ENCODE data around the gene GTSE1. TPM values are rescaled to one million over a fixed set of nuclear protein-coding genes. Genes with fewer than 3 reads are reported as not detected.
A peak's percentile ranks its signal among the peaks of the same experiment; 100 is the strongest.

Gene GTSE1
- total and polyA plus RNA-seq, 4 donors: 0.55 to 1.5 (median 0.91) TPM

DNA sequence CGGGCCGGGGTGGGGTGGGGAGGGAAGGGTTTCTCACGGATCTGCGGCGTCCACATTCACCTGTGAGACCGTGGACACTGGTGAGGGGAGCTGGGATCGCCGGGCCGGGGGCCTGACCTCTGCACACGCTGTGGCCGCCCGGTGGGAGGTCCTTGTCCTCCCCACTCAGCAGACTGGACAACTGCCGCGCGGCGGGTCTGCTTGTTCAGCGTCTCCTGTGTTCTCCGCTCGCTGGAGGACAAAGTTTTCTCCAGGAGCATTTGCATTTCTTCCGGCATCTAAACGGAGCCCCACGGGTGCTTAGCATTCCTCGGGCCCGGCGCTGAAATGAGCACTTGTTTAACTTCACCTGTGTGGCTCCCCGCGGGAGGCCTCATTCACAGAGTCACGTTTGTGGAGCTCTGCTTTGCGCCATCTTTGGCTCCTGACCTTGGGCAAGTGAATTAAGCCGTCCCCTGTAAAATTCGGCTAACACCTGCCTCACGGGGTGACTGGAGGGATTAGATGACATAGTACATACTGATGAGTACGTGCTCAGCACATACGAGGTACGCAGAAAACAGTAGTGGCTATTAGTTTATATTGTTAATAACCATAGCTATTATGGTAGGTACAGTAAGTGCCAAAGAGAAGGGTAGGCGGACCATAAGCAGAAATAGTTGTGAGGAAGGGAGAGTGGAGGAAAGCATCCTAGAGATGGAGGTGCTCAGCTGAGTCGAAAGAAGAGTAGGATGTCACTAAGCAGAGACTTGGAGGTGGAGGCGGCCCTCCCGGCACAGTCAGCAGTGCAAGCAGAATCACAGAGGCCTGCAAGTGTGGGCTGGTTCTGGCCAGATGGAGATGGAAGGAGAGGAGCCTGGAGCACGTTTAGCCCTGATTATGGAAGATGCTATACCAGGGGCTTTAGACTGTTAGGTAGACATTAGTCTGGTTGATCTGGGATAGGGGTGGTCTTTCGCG lies 39.7 kb downstream of the GTSE1 start:
- H3K9me3 ChIP-seq (ENCODE audit: control insufficient read depth, low read length): no peaks in the 10 kb centered on the region
- peak; percentile 57 to 78 for DNase-seq
- H3K4me3 ChIP-seq (ENCODE audit: low read length in 2 of 2): peak overlapping the region; percentile 50 to 80
- H3K4me1 ChIP-seq (ENCODE audit: control insufficient read depth in 1 of 2, insufficient read depth in 2 of 2, low read length in 2 of 2): peaks cover 0 to 3% of the 10 kb centered on the region in 2 donors
- no peaks in the 10 kb centered on the region for H3K27me3 ChIP-seq (ENCODE audit: control insufficient read depth in 1 of 2, insufficient read depth in 2 of 2, low read length in 1 of 2)
- 9 to 10% methylated on average over 42 of the region's 42 CpGs for WGBS, 2 donors
- H3K36me3 ChIP-seq (ENCODE audit: control insufficient read depth in 1 of 2, insufficient read depth in 2 of 2, low read length in 1 of 2): peaks cover 0 to 4% of the 10 kb centered on the region in 2 donors
- no peak overlapping the region for H3K27ac ChIP-seq (ENCODE audit: low read depth in 1 of 2, low read length in 2 of 2)
- no peak for ATAC-seq (ENCODE audit: low FRiP score)
- intact Hi-C loops (cut with DNase I): no loop called here

GRCh38 chr22:46337870-46338269 lies 41.2 kb downstream of the GTSE1 start:
- intact Hi-C loops (cut with DNase I): no loop called here
- DNase-seq: peak; percentile 11 to 61

DNA sequence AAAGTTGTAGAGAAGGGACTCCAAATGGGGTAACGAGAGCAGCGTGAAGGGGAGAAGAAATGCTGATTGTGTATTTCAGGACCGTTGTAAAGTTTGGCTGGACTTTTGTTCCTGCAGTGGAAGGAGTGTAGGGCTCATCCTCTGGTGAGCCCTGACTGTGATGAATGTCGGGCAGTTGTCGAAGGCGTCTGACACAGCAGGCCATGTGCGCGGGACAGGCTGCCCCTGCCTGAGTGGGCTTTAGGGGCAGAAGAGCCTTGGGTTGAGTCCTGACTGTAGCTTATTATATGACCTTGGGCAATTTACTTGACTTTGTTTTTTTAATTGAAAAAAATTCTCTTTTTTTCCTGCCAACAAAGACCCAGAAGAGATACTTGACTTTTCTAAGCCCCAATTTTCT lies 42.0 kb downstream of the GTSE1 start:
- H3K27me3 ChIP-seq (ENCODE audit: control insufficient read depth in 1 of 2, insufficient read depth in 2 of 2, low read length in 1 of 2): no peaks in the 10 kb centered on the region
- no peaks in the 10 kb centered on the region for H3K9me3 ChIP-seq (ENCODE audit: control insufficient read depth, low read length)
- peaks cover 0 to 3% of the 10 kb centered on the region in 2 donors for H3K4me1 ChIP-seq (ENCODE audit: control insufficient read depth in 1 of 2, insufficient read depth in 2 of 2, low read length in 2 of 2)
- H3K27ac ChIP-seq (ENCODE audit: low read depth in 1 of 2, low read length in 2 of 2): no peak overlapping the region
- DNase-seq (peak; percentile 24 to 59), ATAC-seq (ENCODE audit: low FRiP score) (no peak)
- intact Hi-C loops (cut with DNase I): no loop called here
- WGBS, 2 donors: 87 to 90% methylated on average over 8 of the region's 8 CpGs
- peaks cover 0 to 4% of the 10 kb centered on the region in 2 donors for H3K36me3 ChIP-seq (ENCODE audit: control insufficient read depth in 1 of 2, insufficient read depth in 2 of 2, low read length in 1 of 2)
- H3K4me3 ChIP-seq (ENCODE audit: low read length in 2 of 2): no peak overlapping the region

More at GRCh38 chr22:46337870-46338269, 41.2 kb downstream of the GTSE1 start:
- H3K9me3 ChIP-seq (ENCODE audit: control insufficient read depth, low read length): no peaks in the 10 kb centered on the region
- no peak overlapping the region for H3K4me3 ChIP-seq (ENCODE audit: low read length in 2 of 2)
- 81 to 83% methylated on average over 9 of the region's 9 CpGs for WGBS, 2 donors
- H3K27ac ChIP-seq (ENCODE audit: low read depth in 1 of 2, low read length in 2 of 2): no peak overlapping the region
- H3K27me3 ChIP-seq (ENCODE audit: control insufficient read depth in 1 of 2, insufficient read depth in 2 of 2, low read length in 1 of 2): no peaks in the 10 kb centered on the region
- peaks cover 0 to 3% of the 10 kb centered on the region in 2 donors for H3K4me1 ChIP-seq (ENCODE audit: control insufficient read depth in 1 of 2, insufficient read depth in 2 of 2, low read length in 2 of 2)
- ATAC-seq (ENCODE audit: low FRiP score): no peak
- H3K36me3 ChIP-seq (ENCODE audit: control insufficient read depth in 1 of 2, insufficient read depth in 2 of 2, low read length in 1 of 2): peaks cover 0 to 4% of the 10 kb centered on the region in 2 donors

GRCh38 chr22:46339956-46340355 lies 43.3 kb downstream of the GTSE1 start:
- H3K4me3 ChIP-seq (ENCODE audit: low read length in 2 of 2): no peak overlapping the region
- 87 to 93% methylated on average over 5 of the region's 5 CpGs for whole genome bisulfite sequencing, 2 donors
- DNase-seq: peak; percentile 16 to 44
- no peak for ATAC-seq (ENCODE audit: low FRiP score)
- H3K27me3 ChIP-seq (ENCODE audit: control insufficient read depth in 1 of 2, insufficient read depth in 2 of 2, low read length in 1 of 2): no peaks in the 10 kb centered on the region
- intact Hi-C loops (cut with DNase I): no loop called here
- no peak overlapping the region for H3K27ac ChIP-seq (ENCODE audit: low read depth in 1 of 2, low read length in 2 of 2)
- H3K36me3 ChIP-seq (ENCODE audit: control insufficient read depth in 1 of 2, insufficient read depth in 2 of 2, low read length in 1 of 2): peaks cover 4 to 6% of the 10 kb centered on the region in 2 donors
- H3K9me3 ChIP-seq (ENCODE audit: control insufficient read depth, low read length): no peaks in the 10 kb centered on the region
- peaks cover 0 to 3% of the 10 kb centered on the region in 2 donors for H3K4me1 ChIP-seq (ENCODE audit: control insufficient read depth in 1 of 2, insufficient read depth in 2 of 2, low read length in 2 of 2)

DNA sequence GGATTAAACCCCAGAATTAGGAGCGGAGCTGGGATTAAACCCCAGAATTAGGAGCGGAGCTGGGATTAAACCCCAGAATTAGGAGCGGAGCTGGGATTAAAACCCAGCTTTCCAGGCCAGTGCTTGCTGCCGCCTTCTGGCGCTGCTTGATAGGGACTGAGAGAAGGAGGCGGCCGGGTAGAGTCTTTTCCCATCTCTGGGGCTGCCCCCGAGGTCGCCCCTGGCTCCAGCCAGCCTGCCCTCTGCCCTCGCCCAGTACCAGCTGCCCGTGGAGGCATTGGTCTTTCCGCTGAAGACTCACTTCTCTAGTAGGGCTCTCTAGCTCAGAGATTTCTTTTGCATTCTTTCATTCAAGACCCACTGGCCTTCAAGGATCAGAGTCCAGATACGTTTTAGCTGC lies 44.0 kb downstream of the GTSE1 start:
- peaks cover 4 to 6% of the 10 kb centered on the region in 2 donors for H3K36me3 ChIP-seq (ENCODE audit: control insufficient read depth in 1 of 2, insufficient read depth in 2 of 2, low read length in 1 of 2)
- H3K4me3 ChIP-seq (ENCODE audit: low read length in 2 of 2): no peak overlapping the region
- no peaks in the 10 kb centered on the region for H3K9me3 ChIP-seq (ENCODE audit: control insufficient read depth, low read length)
- WGBS, 2 donors: 90% methylated on average over 12 to 13 of the region's 13 CpGs
- intact Hi-C loops (cut with DNase I): no loop called here
- no peak for ATAC-seq (ENCODE audit: low FRiP score)
- peaks cover 0 to 3% of the 10 kb centered on the region in 2 donors for H3K4me1 ChIP-seq (ENCODE audit: control insufficient read depth in 1 of 2, insufficient read depth in 2 of 2, low read length in 2 of 2)
- peak; percentile 32 to 39 for DNase-seq
- no peak overlapping the region for H3K27ac ChIP-seq (ENCODE audit: low read depth in 1 of 2, low read length in 2 of 2)
- H3K27me3 ChIP-seq (ENCODE audit: control insufficient read depth in 1 of 2, insufficient read depth in 2 of 2, low read length in 1 of 2): no peaks in the 10 kb centered on the region

DNA sequence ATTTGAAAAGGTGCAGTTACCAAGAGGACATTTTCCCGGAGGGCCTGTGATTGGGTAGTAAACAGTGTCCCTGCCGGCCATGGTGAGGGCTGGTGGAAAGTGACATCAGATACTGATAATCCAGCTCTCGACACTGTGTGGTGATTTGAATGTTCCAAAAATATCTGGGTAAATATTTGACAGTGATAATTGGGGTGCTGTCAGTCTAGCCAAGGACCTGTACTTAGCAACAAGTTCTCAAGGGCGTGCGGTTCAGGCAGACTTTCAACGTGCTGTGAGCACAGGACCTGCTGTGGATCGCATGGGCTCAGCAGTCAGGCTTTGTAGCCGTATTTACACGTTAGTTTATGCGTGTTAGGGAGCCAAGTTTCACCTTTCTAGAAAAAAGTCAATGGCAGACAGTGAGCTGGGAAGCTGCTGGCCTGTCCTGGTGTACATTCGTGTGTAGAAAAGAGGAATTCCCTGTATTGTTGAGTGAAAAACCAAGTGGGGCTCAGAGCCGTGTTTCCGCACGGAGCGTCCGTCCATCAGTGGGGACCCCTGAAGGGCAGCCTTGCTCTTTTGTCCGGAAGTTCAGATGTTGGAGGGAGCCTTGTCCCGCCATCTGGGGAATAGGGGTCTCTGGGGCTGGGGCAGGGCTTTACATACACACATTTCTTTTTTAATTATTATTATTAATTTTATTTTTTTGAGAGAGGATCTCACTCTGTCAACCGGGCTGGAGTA lies 50.2 kb downstream of the GTSE1 start:
- H3K27ac ChIP-seq (ENCODE audit: low read depth in 1 of 2, low read length in 2 of 2): no peak overlapping the region
- H3K9me3 ChIP-seq (ENCODE audit: control insufficient read depth, low read length): no peaks in the 10 kb centered on the region
- H3K27me3 ChIP-seq (ENCODE audit: control insufficient read depth in 1 of 2, insufficient read depth in 2 of 2, low read length in 1 of 2): no peaks in the 10 kb centered on the region
- intact Hi-C loops (cut with DNase I): no loop called here
- H3K36me3 ChIP-seq (ENCODE audit: control insufficient read depth in 1 of 2, insufficient read depth in 2 of 2, low read length in 1 of 2): peaks cover 10% of the 10 kb centered on the region in 2 donors
- WGBS, 2 donors: 85 to 88% methylated on average over 19 of the region's 19 CpGs
- no peak overlapping the region for H3K4me3 ChIP-seq (ENCODE audit: low read length in 2 of 2)
- H3K4me1 ChIP-seq (ENCODE audit: control insufficient read depth in 1 of 2, insufficient read depth in 2 of 2, low read length in 2 of 2): no peaks in the 10 kb centered on the region
- DNase-seq: peak; percentile 20 to 61
- no peak for ATAC-seq (ENCODE audit: low FRiP score)

GRCh38 chr22:46347646-46348045 lies 51.0 kb downstream of the GTSE1 start:
- Histone ChIP-seq H3K4me3 (ENCODE audit: low read length in 2 of 2) (no peak overlapping the region), H3K36me3 (ENCODE audit: control insufficient read depth in 1 of 2, insufficient read depth in 2 of 2, low read length in 1 of 2) (peaks cover 10 to 11% of the 10 kb centered on the region in 2 donors), H3K4me1 (ENCODE audit: control insufficient read depth in 1 of 2, insufficient read depth in 2 of 2, low read length in 2 of 2) (no peaks in the 10 kb centered on the region), H3K27ac (ENCODE audit: low read depth in 1 of 2, low read length in 2 of 2) (no peak overlapping the region), H3K27me3 (ENCODE audit: control insufficient read depth in 1 of 2, insufficient read depth in 2 of 2, low read length in 1 of 2) (no peaks in the 10 kb centered on the region), H3K9me3 (ENCODE audit: control insufficient read depth, low read length) (no peaks in the 10 kb centered on the region)
- no peak for ATAC-seq (ENCODE audit: low FRiP score)
- intact Hi-C loops (cut with DNase I): no loop called here
- peak; percentile 14 to 40 for DNase-seq
- WGBS, 2 donors: 88 to 89% methylated on average over 12 of the region's 12 CpGs

- intact Hi-C loops (cut with DNase I): no loop called here
- peaks cover 10 to 12% of the 10 kb centered on the region in 2 donors for H3K36me3 ChIP-seq (ENCODE audit: control insufficient read depth in 1 of 2, insufficient read depth in 2 of 2, low read length in 1 of 2)
These were observed 51.5 kb downstream of the GTSE1 start for GRCh38 chr22:46348099-46348695.

More at GRCh38 chr22:46348099-46348695, 51.5 kb downstream of the GTSE1 start:
- ATAC-seq (ENCODE audit: low FRiP score): no peak
- Histone ChIP-seq H3K9me3 (ENCODE audit: control insufficient read depth, low read length) (no peaks in the 10 kb centered on the region), H3K27me3 (ENCODE audit: control insufficient read depth in 1 of 2, insufficient read depth in 2 of 2, low read length in 1 of 2) (no peaks in the 10 kb centered on the region), H3K27ac (ENCODE audit: low read depth in 1 of 2, low read length in 2 of 2) (no peak overlapping the region), H3K4me3 (ENCODE audit: low read length in 2 of 2) (no peak overlapping the region), H3K4me1 (ENCODE audit: control insufficient read depth in 1 of 2, insufficient read depth in 2 of 2, low read length in 2 of 2) (no peaks in the 10 kb centered on the region)
- 90 to 92% methylated on average over 15 of the region's 15 CpGs for WGBS, 2 donors
- DNase-seq: peak; percentile 25 to 56
